Thyroid gland (tissue), 4 donors: ENCODE measurements around the gene CCDC85C.

ENCODE experiments used
- CTCF ChIP-seq, 6 experiments: fragments of 200-600 bp in 3 of 6; fragments of 450-650 bp in 3 of 6; sonication (generic) in 3 of 6; IDR thresholded peaks; one replicate each; pipeline ENCODE4 v1.5.1; 2016 to 2019; ENCODE audit warnings: antibody characterized with exemption in 6 of 6, mild to moderate bottlenecking in 2 of 6, inconsistent platforms in 1 of 6, moderate library complexity in 1 of 6
- POLR2A ChIP-seq, 2 donors: fragments of 450-650 bp; IDR thresholded peaks; one replicate each; pipeline ENCODE4 v1.6.1; 2017; ENCODE audit warnings: antibody characterized with exemption in 2 of 2, mild to moderate bottlenecking in 2 of 2, moderate library complexity in 1 of 2

- TF ChIP-seq CTCF (IDR thresholded peaks at IDR 0.05) = no peak
- no peak for TF ChIP-seq POLR2A (IDR thresholded peaks at IDR 0.05)
These were observed 39.3 kb upstream of the CCDC85C start for GRCh38 chr14:99643343-99643742.
